LNCaP clone FGC (cell line): ENCODE measurements around the gene ERICH6B.

ENCODE experiments used
- DNase-seq: peaks from one replicate; pipeline ENCODE4 v3.0.0-alpha.2; 2011; ENCODE audit warnings: low read depth
- H3K4me3 ChIP-seq: 2 replicates; pipeline ENCODE4 v1.5.1; 2011; ENCODE audit warnings: mild to moderate bottlenecking, low read depth, low read length, control low read depth
- CTCF ChIP-seq: IDR thresholded peaks from 2 replicates; pipeline ENCODE4 v1.5.1; 2012; ENCODE audit warnings: mild to moderate bottlenecking; ENCODE audit not compliant: control insufficient read depth, insufficient read depth; ENCODE audit errors: extremely low read depth

The ERICH6B gene

GRCh38 chr13:45548281-45548680 lies 67.3 kb downstream of the ERICH6B start:
- H3K4me3 ChIP-seq = no peak overlapping the region
- no peak for DNase-seq
- no peak for TF ChIP-seq CTCF

- H3K4me3 ChIP-seq = no peak overlapping the region
- DNase-seq = no peak
- no peak for TF ChIP-seq CTCF
Observed at GRCh38 chr13:45546410-45546765, 69.2 kb downstream of the ERICH6B start.

GRCh38 chr13:45545686-45546409 lies 69.7 kb downstream of the ERICH6B start:
- H3K4me3 ChIP-seq = no peak overlapping the region
- no peak for DNase-seq
- no peak for TF ChIP-seq CTCF

GRCh38 chr13:45544520-45544919 lies 71.0 kb downstream of the ERICH6B start:
- H3K4me3 ChIP-seq = no peak overlapping the region
- DNase-seq = no peak
- TF ChIP-seq CTCF = no peak

- no peak for TF ChIP-seq CTCF
- DNase-seq = no peak
- H3K4me3 ChIP-seq = no peak overlapping the region
Observed at GRCh38 chr13:45542878-45543277, 72.7 kb downstream of the ERICH6B start.

- no peak overlapping the region for H3K4me3 ChIP-seq
- DNase-seq = no peak
- no peak for TF ChIP-seq CTCF
Observed at GRCh38 chr13:45542391-45542790, 73.1 kb downstream of the ERICH6B start.

- no peak for DNase-seq
- no peak for TF ChIP-seq CTCF
- H3K4me3 ChIP-seq = no peak overlapping the region
Observed at GRCh38 chr13:45541806-45542205, 73.7 kb downstream of the ERICH6B start.
